Epithelial cell of alveolus of lung (primary cell): ENCODE results near the gene GPR176. TPM values are rescaled to one million over a fixed set of nuclear protein-coding genes. Genes with fewer than 3 reads are reported as not detected.

Source experiments
- total RNA-seq: library from RNA; depleted of rRNA; stranded (reverse); fragments of >200 nt; gene quantifications from 2 replicates; pipeline ENCODE4 v1.2.1, GENCODE V29; 2015

GPR176 gene, protein sequence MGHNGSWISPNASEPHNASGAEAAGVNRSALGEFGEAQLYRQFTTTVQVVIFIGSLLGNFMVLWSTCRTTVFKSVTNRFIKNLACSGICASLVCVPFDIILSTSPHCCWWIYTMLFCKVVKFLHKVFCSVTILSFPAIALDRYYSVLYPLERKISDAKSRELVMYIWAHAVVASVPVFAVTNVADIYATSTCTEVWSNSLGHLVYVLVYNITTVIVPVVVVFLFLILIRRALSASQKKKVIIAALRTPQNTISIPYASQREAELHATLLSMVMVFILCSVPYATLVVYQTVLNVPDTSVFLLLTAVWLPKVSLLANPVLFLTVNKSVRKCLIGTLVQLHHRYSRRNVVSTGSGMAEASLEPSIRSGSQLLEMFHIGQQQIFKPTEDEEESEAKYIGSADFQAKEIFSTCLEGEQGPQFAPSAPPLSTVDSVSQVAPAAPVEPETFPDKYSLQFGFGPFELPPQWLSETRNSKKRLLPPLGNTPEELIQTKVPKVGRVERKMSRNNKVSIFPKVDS
- total RNA-seq, result 47.6 and 89.3 TPM in 2 replicates

DNA sequence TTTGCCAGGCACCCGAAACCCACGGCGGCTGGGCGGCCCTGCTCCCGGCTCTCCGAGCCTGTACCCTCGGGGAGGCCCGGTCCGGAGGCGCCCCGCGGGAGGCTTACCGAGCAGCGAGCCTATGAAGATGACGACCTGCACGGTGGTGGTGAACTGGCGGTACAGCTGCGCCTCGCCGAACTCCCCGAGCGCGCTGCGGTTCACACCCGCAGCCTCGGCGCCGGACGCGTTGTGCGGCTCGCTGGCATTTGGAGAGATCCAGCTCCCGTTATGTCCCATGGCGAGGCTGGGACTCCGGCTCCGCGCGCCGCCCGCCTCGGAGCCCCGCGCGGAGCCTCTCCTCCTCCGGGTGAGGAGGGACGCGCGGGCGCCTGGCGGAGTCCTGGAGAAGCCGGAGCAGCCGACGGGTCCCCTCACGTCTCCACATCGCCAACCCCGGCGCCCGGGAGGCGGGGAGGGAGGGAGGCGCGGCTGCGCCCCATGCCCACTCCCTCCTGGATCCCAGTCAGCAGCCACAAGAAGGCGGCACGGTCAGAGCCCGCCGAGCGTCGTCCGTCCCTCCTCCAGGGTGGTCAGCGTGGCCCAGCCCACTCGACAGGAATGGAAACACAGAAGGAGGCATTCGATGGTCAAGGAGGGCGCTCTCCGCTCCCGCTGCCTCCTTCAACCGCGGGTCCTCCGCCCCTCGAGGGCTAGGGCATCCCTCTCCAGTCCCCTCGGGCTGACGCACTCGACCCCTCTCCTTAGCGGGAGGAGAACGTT, at the start of gene GPR176:
TSS of gene GPR176 (minus strand) at position 519 of the 762 bp plus-strand sequence. CDS start at position 279, 240 bp downstream.

DNA sequence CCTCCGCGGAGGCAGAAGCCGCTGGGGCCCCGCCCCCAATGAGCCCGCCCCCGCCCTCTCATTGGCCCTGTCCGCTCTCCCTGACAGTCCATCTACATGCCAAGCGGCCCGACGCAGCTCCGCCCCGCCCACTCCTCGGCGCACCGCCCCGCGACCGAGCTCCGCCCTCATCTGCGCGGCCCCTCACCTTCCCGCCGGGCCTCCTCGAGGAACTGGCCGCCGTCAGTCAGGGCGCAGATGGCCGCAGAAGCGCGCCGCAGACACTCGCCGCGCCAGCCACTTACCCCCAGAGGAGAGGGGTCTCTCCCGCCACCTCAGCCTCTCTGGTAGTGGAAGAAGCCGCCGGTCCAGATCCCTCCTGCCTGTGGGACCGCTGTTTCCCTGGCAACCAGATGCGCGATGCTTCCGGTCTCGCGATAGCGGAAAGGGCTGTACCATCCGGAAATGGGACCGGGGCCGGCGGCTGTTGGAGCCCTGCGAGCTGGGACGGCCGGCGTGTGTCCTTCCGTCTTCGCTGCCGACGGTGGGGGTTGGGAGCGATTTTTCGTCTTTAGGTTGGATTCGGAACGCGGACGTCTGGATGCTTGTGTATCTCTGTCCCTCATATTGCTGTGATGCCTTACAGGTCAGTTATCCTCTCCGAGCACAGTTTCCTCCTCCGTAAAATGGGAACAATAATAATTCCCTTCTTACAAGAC, 137.5 kb downstream of the GPR176 start, which contains the start of gene FSIP1:
TSS of gene FSIP1 (minus strand) at position 401 of the 698 bp plus-strand sequence. CDS start 6,317 bp downstream, outside the sequence.

Other genes starting within 250 kb of the GPR176 start
- 0.16 and 0.26 TPM in 2 replicates for gene FSIP1, start 137.4 kb downstream of the GPR176 start, total RNA-seq
- gene EIF2AK4, start 13.8 kb upstream of the GPR176 start, total RNA-seq, result 54.9 and 55.9 TPM in 2 replicates
- gene SRP14, start 118.9 kb upstream of the GPR176 start, total RNA-seq, result 239 and 417 TPM in 2 replicates
- gene BMF, start 188.6 kb upstream of the GPR176 start, total RNA-seq, result 1.7 and 30.4 TPM in 2 replicates
- 10.3 and 18.2 TPM in 2 replicates for gene BUB1B, start 240.8 kb upstream of the GPR176 start, total RNA-seq